Stimulated activated CD8-positive, alpha-beta memory T cell treated with anti-CD3 and anti-CD28 coated beads, Interleukin-7, amount 100 ng/mL, for 1 hour (primary cell): ENCODE measurements around the gene CCL3.
"Not testable (repeated sequence)": the region's sequence is repeated elsewhere in the genome, so short reads cannot be mapped to it uniquely, and the experiment has no call there.

Source experiments
- DNase-seq, 2 donors: peaks; one replicate each; pipeline ENCODE4 v3.0.0-alpha.2; 2020; ENCODE audit warnings: low read depth in 2 of 2

Gene CCL3

GRCh38 chr17:36115649-36115977 is 25.7 kb upstream of the CCL3 start:
- not testable (repeated sequence) for DNase-seq

- DNase-seq: not testable (repeated sequence)
These were observed 25.2 kb upstream of the CCL3 start for GRCh38 chr17:36114971-36115648.

GRCh38 chr17:36113131-36113530 is 23.2 kb upstream of the CCL3 start:
- not testable (repeated sequence) for DNase-seq

DNA sequence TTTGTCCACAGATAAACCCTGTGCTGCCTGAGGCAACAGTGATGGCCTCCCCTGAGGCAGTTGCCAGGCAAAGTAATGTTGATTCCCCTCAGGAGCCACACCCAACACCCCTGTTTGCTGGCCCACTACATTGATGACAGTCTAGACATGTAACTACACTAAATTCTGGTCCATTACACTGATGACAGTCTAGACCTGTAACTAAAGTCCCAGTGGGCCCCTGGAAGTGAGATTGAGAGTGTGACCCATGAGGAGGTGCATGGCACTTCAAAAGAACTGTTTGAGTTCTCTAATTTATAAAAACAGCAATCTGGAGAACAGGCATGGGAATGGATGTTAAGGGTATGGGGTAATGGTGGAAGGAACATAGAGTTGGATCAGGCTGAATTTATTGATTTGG is 22.6 kb upstream of the CCL3 start:
- no peak for DNase-seq

DNA sequence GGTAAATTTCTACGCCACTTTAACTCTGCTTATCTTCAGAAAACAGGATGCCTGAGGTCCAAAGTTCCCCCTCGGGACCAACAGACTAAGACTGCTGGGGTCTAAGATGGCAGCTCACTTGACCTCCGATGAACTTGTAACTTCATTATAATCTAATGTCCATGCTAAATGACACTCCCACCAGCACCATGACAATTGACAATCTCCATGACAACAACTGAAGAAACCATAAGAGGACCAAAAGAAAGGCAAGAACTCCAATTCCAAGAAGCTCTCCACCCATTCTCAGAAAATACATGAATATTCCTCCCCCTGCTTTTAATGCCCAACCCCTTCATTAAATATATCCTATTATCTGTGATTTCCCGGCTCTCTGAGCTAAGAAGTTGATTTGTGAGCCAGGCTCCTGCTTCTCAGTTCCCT is 21.1 kb upstream of the CCL3 start:
- no peak for DNase-seq

GRCh38 chr17:36108265-36108664 is 18.3 kb upstream of the CCL3 start:
- DNase-seq: not testable (repeated sequence)

DNA sequence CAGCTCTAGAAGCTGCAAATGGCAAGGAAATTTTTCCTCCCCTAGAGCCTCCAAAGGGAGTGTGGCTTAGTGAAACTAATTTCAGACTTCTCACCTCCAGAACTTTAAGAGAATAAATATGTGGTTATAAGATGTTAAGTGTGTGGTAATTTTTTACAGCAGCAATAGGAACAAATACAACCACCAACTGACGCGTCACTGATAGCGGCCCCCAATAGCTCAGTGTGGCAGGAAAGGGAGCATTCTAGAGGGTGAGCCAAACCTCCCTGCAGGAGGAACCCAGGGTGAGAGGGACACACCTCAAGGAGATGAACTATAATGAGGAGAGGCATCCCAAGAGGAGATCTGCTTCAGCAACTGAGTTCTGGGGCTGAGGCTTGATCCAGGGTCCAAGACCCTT is 17.7 kb upstream of the CCL3 start:
- DNase-seq: no peak

GRCh38 chr17:36106493-36106835 is 16.5 kb upstream of the CCL3 start:
- DNase-seq: no peak

DNA sequence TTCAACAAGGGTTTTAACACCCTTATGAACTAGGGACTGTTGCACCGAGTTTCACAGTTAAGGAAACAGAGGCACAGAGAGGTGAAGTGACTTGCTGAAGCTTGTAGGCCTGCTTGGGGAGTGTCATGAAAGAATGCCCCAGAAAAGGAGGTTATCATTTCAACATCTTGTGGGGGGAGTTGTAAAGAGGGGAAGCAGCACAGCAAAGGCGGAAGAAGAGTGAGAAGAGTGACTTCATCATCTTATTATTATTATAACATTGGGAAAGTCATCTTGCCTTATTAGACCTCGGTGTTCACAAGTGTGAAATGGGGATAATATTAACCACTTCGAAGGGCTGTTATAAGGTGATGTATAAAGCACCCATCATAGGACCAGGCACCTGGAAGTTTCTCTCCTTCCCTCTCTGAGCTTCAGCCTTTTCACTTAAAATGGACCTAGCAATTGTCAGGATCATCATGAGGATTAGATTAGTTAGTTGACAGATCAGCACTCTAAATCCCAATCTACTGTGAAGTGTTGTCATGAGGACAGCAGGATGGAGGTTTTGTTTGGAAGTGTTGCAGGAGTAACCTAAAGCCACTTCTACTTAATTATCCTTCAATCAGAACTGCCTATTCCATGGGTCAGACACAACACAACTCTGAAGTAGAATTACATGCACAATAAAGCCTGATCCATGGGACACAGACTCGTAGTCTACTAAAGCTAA is 16.0 kb upstream of the CCL3 start:
- DNase-seq: no peak

GRCh38 chr17:36104701-36105181 is 14.8 kb upstream of the CCL3 start:
- DNase-seq: no peak

DNA sequence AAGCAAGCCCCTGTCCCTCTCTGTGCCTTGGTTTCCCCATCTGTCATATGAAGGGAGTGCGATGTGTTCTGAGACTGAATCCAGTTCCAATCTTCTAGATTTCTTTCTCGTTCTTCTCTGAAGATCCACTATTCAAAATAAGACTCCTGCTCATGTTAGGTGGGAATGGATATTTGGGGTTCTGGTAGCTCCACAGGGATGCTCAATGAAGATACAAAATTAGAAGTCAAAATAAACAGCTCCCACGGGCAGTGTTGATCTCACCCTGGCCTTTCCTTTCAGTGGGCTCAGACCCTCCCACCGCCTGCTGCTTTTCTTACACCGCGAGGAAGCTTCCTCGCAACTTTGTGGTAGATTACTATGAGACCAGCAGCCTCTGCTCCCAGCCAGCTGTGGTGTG is 14.3 kb upstream of the CCL3 start:
- not testable (repeated sequence) for DNase-seq

GRCh38 chr17:36103401-36103975 is 13.5 kb upstream of the CCL3 start, which contains the start of gene CCL4:
TSS of gene CCL4 (plus strand) at chr17:36103827. CDS start at chr17:36103906, 79 bp downstream.
- DNase-seq: peak in 1 of 2 donors; percentile 41

DNA sequence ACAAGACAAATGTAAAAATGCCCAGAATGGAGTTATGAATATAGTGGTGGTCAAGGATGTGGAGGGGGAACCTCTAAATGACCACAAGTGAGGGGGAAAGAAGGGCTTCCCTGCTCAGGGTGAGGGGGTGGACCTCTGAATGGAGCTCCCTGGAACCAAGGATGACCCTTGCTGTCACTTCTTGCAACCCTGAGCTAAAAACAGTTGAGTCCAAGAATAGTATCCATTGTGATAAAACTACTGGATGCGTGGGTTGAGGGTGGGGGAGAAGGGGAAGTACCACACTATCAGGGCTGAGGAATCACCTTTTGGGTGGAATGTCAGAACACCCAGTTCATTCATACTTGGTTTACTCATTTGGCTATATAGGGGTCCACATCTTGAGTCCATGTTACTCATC is 9.1 kb upstream of the CCL3 start:
- DNase-seq: not testable (repeated sequence)

DNA sequence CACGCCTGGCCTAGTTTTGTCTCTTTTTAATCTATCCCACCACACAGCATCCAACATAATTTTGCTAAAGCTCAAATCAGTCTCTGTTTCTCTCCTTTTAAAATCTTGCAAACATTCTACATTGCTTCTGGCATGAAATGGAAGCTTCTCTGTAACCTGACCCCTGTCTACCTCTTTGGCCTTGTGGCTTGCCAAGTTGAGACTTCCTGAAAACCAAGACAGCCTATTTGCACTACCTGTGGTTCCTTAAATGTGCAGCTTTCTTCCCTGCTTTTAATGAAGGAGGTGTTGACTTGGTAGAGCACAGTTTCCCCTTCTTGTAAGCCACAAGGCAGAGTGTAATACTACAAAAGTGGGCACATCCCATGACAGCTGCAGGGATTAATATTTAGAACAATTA is 6.0 kb upstream of the CCL3 start:
- DNase-seq: no peak

GRCh38 chr17:36094746-36095145 is 4.8 kb upstream of the CCL3 start:
- no peak for DNase-seq

- no peak for DNase-seq
These were observed 4.3 kb upstream of the CCL3 start for GRCh38 chr17:36094232-36094631.

- DNase-seq: not testable (repeated sequence)
These were observed 2.8 kb upstream of the CCL3 start for GRCh38 chr17:36092715-36093114.

GRCh38 chr17:36092230-36092629 is 2.3 kb upstream of the CCL3 start:
- DNase-seq: no peak

- DNase-seq: no peak
These were observed 541 bp downstream of the CCL3 start for GRCh38 chr17:36089339-36089865.

DNA sequence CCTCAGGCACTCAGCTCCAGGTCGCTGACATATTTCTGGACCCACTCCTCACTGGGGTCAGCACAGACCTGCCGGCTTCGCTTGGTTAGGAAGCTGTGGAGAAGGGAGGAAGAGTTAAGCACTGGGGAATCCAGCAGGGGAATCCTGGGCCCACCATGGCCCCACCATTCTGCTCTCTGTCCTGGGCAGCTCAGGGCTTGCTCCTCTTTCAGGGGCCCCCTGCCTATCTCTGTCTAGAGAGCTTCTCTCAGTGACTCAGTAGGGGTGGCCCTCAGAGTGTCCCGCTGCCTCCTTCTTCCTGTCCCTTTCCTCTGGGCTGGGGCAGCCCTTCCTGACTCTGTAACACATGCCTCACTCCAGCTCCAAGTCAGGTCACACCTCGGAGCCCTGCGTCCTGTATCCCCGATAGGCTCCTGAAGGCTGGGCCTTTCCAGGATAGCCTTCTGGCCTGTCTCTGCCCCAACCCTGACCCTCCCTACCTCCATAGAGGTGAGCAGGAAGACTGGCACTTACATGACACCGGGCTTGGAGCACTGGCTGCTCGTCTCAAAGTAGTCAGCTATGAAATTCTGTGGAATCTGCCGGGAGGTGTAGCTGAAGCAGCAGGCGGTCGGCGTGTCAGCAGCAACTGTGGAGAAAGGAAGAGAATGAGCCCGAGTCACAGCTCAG is 1.1 kb downstream of the CCL3 start:
- DNase-seq: no peak

DNA sequence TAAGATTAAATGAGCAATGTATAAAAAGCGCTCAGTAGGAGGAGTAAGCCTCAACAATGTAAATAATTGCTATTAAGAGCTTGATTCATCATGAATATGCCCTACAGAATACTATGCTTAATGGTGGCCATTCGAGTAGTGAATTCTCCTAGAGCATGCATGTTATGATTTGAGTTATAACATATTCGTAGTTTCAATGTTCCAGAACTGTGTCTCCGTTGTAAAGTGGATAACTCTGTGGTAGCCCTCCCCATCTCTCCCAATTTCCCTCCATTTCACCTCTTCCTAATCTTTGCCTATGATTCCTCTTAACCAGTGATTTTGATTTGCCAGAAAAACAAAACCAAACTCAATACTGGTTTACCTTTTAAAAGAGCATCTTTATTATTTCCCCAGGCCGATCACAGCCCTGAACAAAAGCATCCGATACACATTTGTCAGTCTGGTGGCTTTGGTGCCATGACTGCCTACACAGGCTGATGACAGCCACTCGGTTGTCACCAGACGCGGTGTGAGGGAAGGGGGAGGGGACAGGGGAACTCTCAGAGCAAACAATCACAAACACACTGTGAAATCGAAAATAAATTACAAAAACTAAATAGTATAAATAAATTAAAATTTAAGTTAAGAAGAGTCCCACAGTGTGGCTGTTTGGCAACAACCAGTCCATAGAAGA is 1.9 kb downstream of the CCL3 start:
- not testable (repeated sequence) for DNase-seq

GRCh38 chr17:36087471-36087870 is 2.5 kb downstream of the CCL3 start:
- DNase-seq: not testable (repeated sequence)
